Islet precursor cell (in vitro differentiated cells): ENCODE data around the gene SH3BGRL3.
"Not testable (repeated sequence)": the region's sequence is repeated elsewhere in the genome, so short reads cannot be mapped to it uniquely, and the experiment has no call there.

Source experiments
- DNase-seq: peaks from one replicate; pipeline ENCODE4 v3.0.0-alpha.2; 2018

SH3BGRL3 gene

GRCh38 chr1:26291939-26292338 lies 12.1 kb downstream of the SH3BGRL3 start:
- DNase-seq, result no peak

GRCh38 chr1:26292735-26293134 lies 12.8 kb downstream of the SH3BGRL3 start:
- DNase-seq, result peak; percentile 23

DNA sequence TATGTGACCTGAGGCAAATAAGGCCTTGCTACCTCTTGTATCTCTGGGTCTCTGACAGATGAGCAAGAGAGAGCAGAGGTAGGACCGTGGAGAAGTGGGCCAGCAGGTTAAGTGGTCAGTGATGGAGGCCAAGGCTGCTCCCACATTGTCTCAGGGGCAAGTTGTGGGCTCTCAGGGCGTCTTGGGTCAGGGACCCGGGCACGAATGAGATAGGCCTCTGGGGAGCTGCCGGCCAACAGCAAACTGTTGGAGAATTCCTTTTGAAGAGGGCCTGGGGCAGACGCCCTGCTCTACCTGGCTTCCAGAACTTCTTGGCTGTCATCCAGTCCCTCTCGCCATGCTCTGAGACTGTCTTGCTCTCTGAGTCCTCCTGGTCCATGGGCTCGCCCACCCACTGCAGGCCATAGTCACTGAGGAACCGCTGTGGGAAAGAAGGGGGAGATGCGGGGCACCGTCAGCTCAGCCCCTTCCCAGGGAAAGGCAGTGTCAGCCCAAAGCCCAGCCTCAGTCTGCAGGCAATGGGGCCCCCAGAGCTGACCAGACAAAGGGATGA lies 14.1 kb downstream of the SH3BGRL3 start:
- peak; percentile 42 for DNase-seq

- DNase-seq, result no peak
These were observed 15.6 kb downstream of the SH3BGRL3 start for GRCh38 chr1:26295194-26296138.

DNA sequence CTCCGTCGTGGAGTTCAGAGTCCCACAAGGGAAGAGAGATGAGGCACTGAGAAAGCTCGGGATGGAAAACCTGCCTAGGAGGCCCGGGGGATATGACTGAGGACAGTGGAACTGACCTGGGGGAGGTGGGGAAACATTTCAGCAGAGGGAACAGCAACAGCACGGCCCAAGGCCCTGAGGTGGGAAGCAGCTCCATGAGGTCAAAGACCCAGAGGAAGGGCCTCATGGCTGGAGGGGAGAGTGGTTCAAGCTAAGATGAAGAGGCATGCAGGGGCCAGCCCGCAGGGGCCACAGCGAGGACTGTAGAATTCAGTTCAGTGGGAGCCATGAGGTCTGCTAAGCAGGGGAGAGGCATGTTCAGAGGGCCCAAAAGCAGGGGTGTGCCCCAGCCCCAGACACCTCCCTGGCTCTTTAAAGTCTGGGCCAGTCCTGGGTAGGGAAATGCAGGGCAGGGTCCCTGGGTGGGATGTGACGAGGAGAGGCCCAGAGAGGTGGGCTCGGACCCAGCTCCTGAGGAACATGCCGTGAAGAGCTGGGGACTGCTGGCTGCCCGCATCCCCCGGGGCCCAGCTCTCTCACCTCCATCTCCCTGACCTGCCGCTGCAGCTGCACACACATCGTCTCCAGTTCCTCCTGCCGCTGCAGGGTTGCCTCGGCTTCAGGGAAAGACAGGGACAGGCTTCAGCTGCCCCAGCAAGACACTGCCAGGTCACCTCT lies 16.6 kb downstream of the SH3BGRL3 start:
- DNase-seq, result peak; percentile 47

DNA sequence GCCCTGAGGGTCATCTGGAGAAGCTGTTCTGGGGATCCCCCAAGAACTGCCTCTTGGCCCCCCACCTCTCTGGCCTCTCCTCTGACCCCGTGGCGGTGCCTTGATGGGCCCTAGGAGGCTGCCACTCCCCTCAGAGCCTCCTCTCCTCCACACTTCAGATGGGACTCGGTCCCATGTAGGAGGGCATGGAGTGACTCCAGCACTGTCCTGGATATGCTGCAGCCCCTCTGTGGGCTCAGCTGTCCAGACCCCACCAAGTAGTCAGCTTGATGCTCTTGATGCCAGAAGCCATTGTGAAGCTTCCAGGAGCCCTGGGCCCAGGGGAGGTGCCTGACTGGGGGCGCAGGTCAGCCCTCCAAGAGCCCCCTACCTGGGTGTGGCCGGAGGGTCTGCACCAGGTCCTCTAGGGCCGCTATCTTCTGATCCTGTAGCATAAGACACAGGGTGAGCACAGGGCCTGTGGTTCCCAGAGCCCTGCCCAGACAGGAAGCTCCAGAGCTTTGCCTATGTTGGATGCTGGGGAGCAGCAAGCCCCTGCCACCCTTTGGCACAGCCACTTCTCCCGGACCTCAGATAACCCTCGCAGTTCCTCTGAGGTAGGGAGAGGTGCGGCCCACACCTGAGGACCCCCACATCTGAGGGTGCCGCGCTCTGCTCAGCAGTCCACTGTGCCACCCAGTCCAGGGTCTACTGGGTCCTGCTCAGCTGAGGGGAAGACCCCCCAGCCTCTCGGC lies 17.3 kb downstream of the SH3BGRL3 start:
- DNase-seq, result peak; percentile 52

- DNase-seq, result peak; percentile 46
These were observed 17.9 kb downstream of the SH3BGRL3 start for GRCh38 chr1:26297791-26298124.

GRCh38 chr1:26300578-26301275 lies 20.8 kb downstream of the SH3BGRL3 start:
- DNase-seq, result no peak

DNA sequence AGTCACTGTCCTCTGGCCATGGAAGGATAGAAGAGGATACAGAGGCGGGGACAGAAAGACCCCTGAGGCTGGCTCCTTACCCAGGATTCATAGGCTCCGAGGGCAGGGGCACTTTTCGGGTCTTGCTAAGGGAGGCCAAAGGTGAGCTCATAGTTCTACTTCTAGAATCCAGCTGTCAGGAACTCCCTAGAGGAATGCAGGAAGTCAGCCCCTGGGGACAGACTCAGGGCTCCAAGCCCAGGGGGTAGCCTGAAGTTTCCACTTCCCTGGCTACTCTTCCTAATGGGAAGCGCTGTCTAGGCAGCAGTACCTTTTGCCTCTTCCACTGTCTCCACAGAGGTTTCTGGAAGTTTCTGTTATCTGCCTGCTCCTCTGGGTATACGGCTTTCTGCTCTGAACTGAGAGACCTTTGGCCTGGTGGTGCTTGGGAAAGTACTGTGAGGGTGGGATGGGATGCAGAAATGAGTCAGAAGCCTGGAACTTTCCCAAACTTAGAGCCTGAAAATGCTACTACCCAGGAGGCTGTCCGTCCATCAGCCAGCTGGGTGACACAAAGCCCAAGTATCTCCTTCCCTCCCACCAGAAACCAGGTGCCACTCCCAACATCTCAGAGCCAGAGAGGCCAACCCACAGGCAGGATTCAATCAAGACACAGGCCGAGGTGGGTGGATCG lies 23.0 kb downstream of the SH3BGRL3 start:
- DNase-seq, result peak; percentile 83

DNA sequence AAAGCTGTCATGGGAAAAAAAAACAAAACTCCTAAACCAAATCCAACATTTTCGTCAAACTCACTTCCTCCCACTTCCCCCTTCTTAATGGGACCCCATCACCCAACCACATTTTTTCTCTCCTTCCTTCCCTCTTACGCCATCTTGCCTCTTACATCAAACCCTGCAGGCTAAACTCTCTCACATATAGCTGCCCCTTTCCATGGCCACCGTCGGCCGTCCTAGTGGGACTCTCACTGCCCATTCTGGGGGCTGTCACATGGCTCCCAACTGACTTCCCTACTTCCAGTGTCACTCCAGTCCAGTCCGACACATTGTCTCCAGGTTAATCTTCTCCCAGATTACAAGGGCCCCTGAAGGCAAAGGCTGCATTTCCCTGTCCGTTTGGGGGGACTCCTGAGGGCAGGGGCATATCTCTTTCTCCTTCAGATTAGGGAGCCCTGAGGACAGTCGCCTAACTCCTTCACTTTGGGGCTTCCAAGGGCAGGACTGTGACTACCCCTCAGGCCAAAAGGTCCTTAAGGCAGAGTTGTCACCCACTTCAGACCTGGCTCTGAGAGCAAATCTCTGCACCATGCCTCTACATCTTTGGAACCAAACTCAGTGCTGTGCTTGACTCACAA lies 25.9 kb downstream of the SH3BGRL3 start:
- no peak for DNase-seq

GRCh38 chr1:26306290-26307229 lies 26.7 kb downstream of the SH3BGRL3 start, which contains the start of gene UBXN11:
TSS of gene UBXN11 (minus strand) at chr1:26306636. CDS start at chr1:26302883, 3,753 bp downstream.
- peak; percentile 98 for DNase-seq

- DNase-seq, result no peak
These were observed 27.5 kb downstream of the SH3BGRL3 start for GRCh38 chr1:26307363-26307781.

- DNase-seq, result not testable (repeated sequence)
These were observed 28.3 kb downstream of the SH3BGRL3 start for GRCh38 chr1:26307966-26308899.

DNA sequence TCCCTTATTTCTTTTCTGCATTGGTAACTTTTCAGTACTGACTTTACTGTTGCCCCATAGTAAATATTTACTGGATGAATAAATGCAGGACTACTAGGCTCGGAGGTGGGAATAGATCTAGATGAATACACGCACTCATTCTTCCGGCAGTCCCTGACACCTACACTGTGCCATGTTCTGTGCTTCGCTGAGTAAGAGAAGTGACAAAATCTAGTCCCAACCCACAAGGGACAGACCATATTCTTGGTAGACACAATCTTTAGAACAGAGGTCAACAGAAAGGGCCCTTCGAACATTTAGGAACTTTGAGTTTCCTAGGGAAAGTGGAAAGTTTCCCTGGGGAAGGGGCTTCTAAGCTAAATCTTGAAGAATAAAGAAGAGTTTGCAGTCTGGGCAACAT lies 34.6 kb downstream of the SH3BGRL3 start:
- DNase-seq, result no peak

- no peak for DNase-seq
These were observed 36.3 kb downstream of the SH3BGRL3 start for GRCh38 chr1:26315874-26316850.

- DNase-seq, result no peak
These were observed 37.3 kb downstream of the SH3BGRL3 start for GRCh38 chr1:26317146-26317545.

- peak; percentile 75 for DNase-seq
These were observed 37.9 kb downstream of the SH3BGRL3 start, which contains the start of gene CD52 for GRCh38 chr1:26317612-26318337. TSS of gene CD52 (plus strand) at chr1:26317958. CDS start at chr1:26318018, 60 bp downstream.
